PC-3 (cell line): ENCODE data around the gene PLEKHN1.

Source experiments
- CTCF ChIP-seq: fragments of 300-600 bp; sonication (generic); conservative IDR thresholded peaks from 2 replicates; pipeline ENCODE4 v1.5.1; 2017; ENCODE audit warnings: antibody characterized with exemption, low read depth, mild to moderate bottlenecking, low read length
- EZH2 ChIP-seq: fragments of 300-600 bp; sonication (generic); IDR thresholded peaks from one replicate; pipeline ENCODE4 v1.6.1; 2017; ENCODE audit warnings: antibody characterized with exemption, mild to moderate bottlenecking, low read length; ENCODE audit not compliant: unreplicated experiment
- EZH2phosphoT487 ChIP-seq: fragments of 300-600 bp; sonication (generic); IDR thresholded peaks from 2 replicates; pipeline ENCODE4 v1.6.1; 2018; ENCODE audit warnings: mild to moderate bottlenecking, antibody characterized with exemption, low read length, borderline replicate concordance

- no peak for TF ChIP-seq CTCF
- TF ChIP-seq EZH2: no peak
- TF ChIP-seq EZH2phosphoT487: no peak
Observed at GRCh38 chr1:927748-928147, 38.5 kb upstream of the PLEKHN1 start.
